Muscle layer of colon (tissue), 2 donors: ENCODE measurements around the gene ENAH.
"Not testable (repeated sequence)": the region's sequence is repeated elsewhere in the genome, so short reads cannot be mapped to it uniquely, and the experiment has no call there.

Source experiments
- H3K27ac ChIP-seq: one replicate; pipeline ENCODE4 v1.7.0; 2013; ENCODE audit warnings: low read depth, mild to moderate bottlenecking, low read length, moderate library complexity
- H3K27me3 ChIP-seq, 2 donors: one replicate each; pipeline ENCODE4 v1.7.0; 2013; ENCODE audit warnings: low read length in 2 of 2, mild to moderate bottlenecking in 2 of 2; ENCODE audit not compliant: insufficient read depth in 2 of 2, control insufficient read depth in 1 of 2
- H3K36me3 ChIP-seq: one replicate; pipeline ENCODE4 v1.7.0; 2013; ENCODE audit warnings: mild to moderate bottlenecking, low read length; ENCODE audit not compliant: insufficient read depth
- H3K4me1 ChIP-seq: one replicate; pipeline ENCODE4 v1.7.0; 2013; ENCODE audit warnings: mild to moderate bottlenecking, low read length; ENCODE audit not compliant: insufficient read depth
- H3K4me3 ChIP-seq, 2 donors: one replicate each; pipeline ENCODE4 v1.7.0; 2013; ENCODE audit warnings: low read length in 2 of 2, low read depth in 1 of 2, mild to moderate bottlenecking in 1 of 2, moderate library complexity in 1 of 2
- H3K9ac ChIP-seq: one replicate; pipeline ENCODE4 v1.7.0; 2013; ENCODE audit warnings: low read length
- H3K9me3 ChIP-seq: one replicate; pipeline ENCODE4 v1.7.0; 2013; ENCODE audit warnings: mild to moderate bottlenecking, low read length
- donor health status: abdominal sarcoma.
- donor health status: Adenocarcinoma of cecum.

The ENAH gene

DNA sequence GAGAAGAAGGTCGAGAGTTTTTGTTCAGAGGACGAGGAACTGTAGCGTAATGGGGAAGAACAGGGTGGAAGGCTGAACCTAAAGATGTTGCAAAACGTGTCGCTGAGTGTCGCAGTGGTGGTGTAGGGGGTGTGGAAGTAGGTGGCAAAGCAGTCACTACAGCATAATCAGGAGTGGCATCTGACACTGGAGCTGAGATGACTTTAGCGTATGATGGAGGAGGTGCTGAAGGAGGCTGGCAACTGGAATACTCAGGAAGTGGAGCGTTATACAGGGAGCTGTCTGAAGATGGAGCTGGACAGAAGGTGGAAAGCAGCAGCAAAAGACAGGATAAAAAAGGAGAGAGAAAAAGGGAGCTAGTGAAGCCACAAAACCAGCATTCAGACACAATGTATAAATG, 135.2 kb downstream of the ENAH start:
- no peak overlapping the region for H3K4me3 ChIP-seq
- no peak overlapping the region for H3K27ac ChIP-seq
- no peaks in the 10 kb centered on the region for H3K9me3 ChIP-seq
- no peaks in the 10 kb centered on the region for H3K4me1 ChIP-seq
- peaks cover 12% of the 10 kb centered on the region for H3K36me3 ChIP-seq
- H3K27me3 ChIP-seq: no peaks in the 10 kb centered on the region
- H3K9ac ChIP-seq: no peak overlapping the region

DNA sequence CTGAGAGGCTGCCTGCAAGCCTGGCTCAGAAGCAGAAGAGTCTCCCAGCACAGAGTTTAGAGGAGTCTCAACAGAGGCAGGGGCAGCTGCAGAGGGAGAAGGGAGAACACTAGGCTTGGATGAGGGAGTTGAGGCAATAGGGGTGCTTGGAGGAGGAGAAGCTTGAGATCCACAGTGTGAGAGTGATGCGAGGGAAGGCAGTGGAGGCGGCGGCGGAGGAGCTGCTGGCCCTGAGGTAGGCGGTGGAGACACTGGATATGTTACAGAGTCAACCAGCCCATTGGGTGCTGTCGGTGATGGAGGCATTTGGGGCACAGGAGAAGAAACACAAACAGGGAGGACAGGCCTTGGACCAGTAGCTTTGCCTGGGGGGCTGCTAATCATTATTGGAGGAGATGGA, 135.7 kb downstream of the ENAH start:
- Histone ChIP-seq H3K9ac (no peak overlapping the region), H3K36me3 (peaks cover 17% of the 10 kb centered on the region), H3K4me1 (no peaks in the 10 kb centered on the region), H3K27ac (no peak overlapping the region), H3K4me3 (no peak overlapping the region), H3K27me3 (no peaks in the 10 kb centered on the region), H3K9me3 (no peaks in the 10 kb centered on the region)

DNA sequence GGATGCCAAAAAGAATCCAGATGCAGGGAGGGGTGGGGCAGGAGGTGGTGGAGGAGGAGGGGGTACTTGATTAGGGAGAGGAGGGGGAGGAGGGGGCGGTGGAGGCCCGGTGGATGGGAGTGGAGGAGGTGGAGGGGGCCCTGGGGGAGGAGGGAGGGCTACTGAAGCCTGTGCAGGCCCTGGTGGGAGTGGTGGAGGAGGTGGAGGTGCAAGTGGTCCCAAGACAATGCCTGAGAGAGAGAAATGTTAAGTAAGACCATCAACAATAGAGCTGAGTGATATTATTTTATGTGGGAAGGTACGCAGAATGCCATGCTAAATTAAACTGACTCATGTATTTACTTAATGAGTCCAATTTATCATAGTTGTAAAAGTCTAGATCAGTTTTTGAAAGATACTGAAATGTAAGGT, 138.2 kb downstream of the ENAH start:
- Histone ChIP-seq H3K4me1 (no peaks in the 10 kb centered on the region), H3K27ac (no peak overlapping the region), H3K9me3 (no peaks in the 10 kb centered on the region), H3K9ac (no peak overlapping the region), H3K27me3 (no peaks in the 10 kb centered on the region), H3K36me3 (peaks cover 22% of the 10 kb centered on the region), H3K4me3 (no peak overlapping the region)

DNA sequence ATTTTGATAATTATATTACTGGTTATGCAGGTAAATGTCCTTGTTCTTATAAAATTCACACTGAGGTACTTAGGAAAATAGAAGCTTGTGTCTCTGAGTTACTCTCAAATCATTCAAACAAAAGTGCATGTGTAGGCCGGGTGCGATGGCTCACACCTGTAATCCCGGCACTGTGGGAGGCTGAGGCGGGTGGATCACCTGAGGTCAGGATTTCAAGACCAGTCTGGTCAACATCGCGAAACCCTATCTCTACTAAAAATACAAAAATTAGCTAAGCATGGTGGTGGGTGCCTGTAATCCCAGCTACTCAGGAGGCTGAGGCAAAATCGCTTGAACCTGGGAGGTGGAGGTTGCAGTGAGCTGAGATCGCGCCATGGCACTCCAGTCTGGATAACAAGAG, 139.3 kb downstream of the ENAH start:
- not testable (repeated sequence) for H3K9me3 ChIP-seq, H3K4me1 ChIP-seq, H3K9ac ChIP-seq, H3K4me3 ChIP-seq, H3K27ac ChIP-seq, H3K27me3 ChIP-seq
- H3K36me3 ChIP-seq: peaks cover 22% of the 10 kb centered on the region

DNA sequence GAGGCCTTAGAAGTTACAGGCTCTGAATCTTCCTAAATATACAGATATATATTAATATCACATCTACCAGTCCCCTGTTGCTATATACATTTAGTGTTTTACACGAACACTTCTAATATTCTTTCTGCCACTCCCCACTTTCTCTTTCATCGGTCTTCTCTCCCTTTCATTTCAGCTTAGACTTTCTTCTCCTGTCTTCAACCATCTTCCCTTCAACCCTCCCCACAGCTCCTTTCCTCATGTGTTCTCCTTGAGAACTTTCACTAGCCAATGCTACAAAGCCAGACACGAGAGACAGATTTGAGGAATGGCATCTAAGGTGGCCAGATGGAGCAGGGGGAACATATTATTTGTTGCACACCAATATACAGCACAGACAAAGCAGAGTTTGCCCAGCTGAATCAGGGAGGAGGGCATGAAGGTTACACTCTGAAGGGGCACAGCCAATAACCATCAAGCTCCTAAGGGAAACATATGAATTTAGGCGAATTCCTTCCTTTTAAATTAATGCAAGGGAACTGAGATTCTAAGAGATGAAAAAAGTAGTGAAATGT, 141.0 kb downstream of the ENAH start:
- no peak overlapping the region for H3K27ac ChIP-seq
- peaks cover 16% of the 10 kb centered on the region for H3K36me3 ChIP-seq
- peaks cover 9% of the 10 kb centered on the region for H3K4me1 ChIP-seq
- no peaks in the 10 kb centered on the region for H3K27me3 ChIP-seq
- H3K9me3 ChIP-seq: no peaks in the 10 kb centered on the region
- H3K4me3 ChIP-seq: no peak overlapping the region
- H3K9ac ChIP-seq: no peak overlapping the region

DNA sequence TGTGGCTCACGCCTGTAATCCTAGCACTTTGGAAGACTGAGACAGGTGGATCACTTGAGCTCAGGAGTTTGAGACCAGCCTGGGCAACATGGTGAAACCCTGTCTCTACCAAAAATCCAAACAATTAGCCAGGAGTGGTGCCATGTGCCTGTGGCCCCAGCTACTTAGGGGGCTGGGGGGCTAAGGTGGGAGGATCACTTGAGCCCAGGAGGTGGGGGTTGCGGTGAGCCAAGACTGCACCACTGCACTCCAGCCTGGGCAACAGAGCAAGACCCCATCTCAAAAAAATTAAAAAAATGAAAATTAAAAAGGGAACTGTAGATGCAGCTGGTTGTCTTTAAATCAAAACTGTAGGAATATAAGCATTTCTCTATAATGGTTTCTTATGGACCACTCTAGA, 142.2 kb downstream of the ENAH start:
- H3K36me3 ChIP-seq: peaks cover 20% of the 10 kb centered on the region
- not testable (repeated sequence) for H3K27ac ChIP-seq, H3K9ac ChIP-seq, H3K9me3 ChIP-seq, H3K27me3 ChIP-seq, H3K4me1 ChIP-seq, H3K4me3 ChIP-seq

DNA sequence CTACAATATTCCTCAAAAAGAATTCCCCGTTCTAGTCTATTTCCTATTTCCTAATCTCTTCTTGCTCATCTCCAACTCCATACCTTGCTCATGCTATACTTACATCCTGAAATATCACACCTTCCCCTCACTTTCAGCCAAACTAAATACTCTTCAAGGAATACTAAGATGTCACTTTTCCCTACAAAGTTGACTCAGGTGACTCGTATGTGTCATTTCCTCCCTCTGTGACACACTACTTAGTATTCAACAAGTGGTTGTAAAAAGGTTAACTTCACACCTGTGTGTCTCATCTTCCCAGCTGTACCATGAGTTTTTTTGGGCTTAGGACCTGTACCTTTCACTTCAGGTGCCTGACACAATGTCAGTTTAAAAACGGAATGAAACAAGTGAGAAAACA, 143.2 kb downstream of the ENAH start:
- peaks cover 20% of the 10 kb centered on the region for H3K36me3 ChIP-seq
- no peaks in the 10 kb centered on the region for H3K9me3 ChIP-seq
- no peaks in the 10 kb centered on the region for H3K27me3 ChIP-seq
- H3K27ac ChIP-seq: no peak overlapping the region
- H3K9ac ChIP-seq: no peak overlapping the region
- peaks cover 9% of the 10 kb centered on the region for H3K4me1 ChIP-seq
- no peak overlapping the region for H3K4me3 ChIP-seq

DNA sequence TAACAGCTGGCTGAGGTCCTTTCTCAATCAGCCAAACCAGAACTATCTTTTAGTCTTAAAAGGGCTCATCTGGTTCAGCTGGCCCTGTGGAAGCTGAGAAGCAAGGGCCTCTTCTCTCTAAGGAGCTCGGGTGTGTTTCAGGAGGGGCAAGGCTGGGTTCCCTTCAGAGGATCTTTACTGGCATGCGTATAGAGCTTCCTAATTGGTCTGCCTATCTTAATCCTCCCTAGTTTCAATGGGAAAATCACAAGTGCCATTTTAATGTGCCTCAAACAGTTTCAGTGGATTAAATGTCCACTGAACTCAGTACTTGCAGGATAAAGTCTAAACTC, 143.6 kb downstream of the ENAH start:
- H3K27ac ChIP-seq: no peak overlapping the region
- H3K4me1 ChIP-seq: peaks cover 9% of the 10 kb centered on the region
- no peak overlapping the region for H3K9ac ChIP-seq
- H3K36me3 ChIP-seq: peaks cover 20% of the 10 kb centered on the region
- no peaks in the 10 kb centered on the region for H3K27me3 ChIP-seq
- no peak overlapping the region for H3K4me3 ChIP-seq
- H3K9me3 ChIP-seq: no peaks in the 10 kb centered on the region

DNA sequence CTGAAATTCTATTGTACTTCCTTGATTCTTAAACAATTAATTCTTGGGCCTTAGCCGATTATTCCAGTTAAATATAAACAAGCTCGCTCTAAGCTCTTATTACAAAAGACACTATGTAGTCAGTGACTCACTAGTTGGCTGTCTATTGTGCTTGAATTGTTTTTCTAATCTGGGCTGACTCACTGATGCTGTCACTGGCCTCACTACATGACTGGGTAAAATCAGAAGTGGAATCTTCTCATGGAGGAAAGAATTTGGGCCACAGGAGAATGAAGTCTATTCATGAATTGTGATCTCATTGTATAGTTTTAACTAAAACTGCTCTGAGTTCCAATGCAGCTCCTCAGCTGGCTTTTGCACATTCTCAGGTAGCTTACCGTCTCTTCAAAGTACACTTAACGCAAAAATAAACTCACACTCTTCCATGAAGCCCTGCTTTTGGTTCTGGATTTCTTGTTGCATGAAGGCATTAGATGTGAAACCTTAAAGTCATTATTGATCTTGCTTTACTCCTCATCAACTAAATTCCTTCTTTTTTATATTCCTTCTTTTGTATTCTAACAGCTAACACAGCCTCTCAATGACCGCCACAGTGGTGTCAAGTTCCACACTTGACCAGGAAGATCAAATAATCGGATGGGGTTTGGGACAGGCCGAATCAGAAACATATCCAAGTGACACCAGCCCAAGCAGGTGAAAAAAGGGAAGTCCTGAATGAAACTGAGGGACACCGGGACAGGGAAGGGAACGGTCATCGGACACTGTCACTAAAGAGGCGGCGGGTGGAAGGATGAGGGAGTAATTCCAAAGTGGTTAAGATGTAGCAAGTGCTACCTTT, 144.2 kb downstream of the ENAH start:
- Histone ChIP-seq H3K36me3 (peaks cover 20% of the 10 kb centered on the region), H3K27ac (peak overlapping the region; percentile 7), H3K4me1 (peaks cover 9% of the 10 kb centered on the region), H3K27me3 (no peaks in the 10 kb centered on the region), H3K4me3 (no peak overlapping the region), H3K9ac (no peak overlapping the region), H3K9me3 (no peaks in the 10 kb centered on the region)

DNA sequence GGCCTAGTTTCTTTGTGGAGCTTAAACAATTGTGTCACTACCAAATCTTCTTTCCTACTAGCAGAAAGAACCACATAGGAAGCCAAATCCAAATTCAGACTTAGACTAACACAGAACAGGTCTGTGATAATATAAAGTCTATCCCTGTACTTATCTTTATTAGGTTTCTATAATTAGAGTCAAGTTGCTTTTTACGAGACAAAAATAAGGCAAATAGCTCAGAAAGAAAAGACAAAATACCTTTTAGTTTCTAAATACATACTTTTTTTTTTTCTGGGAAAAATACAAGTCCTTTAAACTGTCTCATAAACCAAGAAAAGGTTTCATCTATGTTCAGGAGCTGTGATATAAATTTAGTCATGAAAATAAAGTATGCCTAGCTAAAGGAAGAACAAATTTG, 146.2 kb downstream of the ENAH start:
- Histone ChIP-seq H3K9me3 (no peaks in the 10 kb centered on the region), H3K4me1 (peaks cover 9% of the 10 kb centered on the region), H3K36me3 (peaks cover 9% of the 10 kb centered on the region), H3K27ac (no peak overlapping the region), H3K27me3 (no peaks in the 10 kb centered on the region), H3K4me3 (no peak overlapping the region), H3K9ac (no peak overlapping the region)

DNA sequence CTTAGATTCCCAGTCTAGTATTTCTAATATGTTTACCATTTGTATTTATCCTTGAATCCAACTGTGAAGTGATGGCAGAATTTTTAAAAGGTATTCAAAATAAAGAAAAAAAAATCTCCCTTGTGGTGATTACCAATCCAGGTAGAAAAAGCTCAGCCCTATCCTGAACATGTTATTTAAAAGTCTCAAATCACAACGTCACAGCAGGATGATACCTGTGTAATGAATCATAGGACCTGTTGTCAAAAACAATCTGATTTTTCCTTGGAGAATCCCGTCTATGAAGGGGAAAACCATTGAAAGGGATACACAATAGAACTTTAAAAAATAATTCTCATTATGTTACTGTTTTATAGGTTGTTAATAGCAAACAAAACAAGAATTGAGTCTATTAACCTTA, 148.1 kb downstream of the ENAH start:
- Histone ChIP-seq H3K27ac (no peak overlapping the region), H3K4me3 (no peak overlapping the region), H3K9ac (no peak overlapping the region), H3K4me1 (peaks cover 9% of the 10 kb centered on the region), H3K27me3 (no peaks in the 10 kb centered on the region), H3K36me3 (peaks cover 9% of the 10 kb centered on the region), H3K9me3 (no peaks in the 10 kb centered on the region)

DNA sequence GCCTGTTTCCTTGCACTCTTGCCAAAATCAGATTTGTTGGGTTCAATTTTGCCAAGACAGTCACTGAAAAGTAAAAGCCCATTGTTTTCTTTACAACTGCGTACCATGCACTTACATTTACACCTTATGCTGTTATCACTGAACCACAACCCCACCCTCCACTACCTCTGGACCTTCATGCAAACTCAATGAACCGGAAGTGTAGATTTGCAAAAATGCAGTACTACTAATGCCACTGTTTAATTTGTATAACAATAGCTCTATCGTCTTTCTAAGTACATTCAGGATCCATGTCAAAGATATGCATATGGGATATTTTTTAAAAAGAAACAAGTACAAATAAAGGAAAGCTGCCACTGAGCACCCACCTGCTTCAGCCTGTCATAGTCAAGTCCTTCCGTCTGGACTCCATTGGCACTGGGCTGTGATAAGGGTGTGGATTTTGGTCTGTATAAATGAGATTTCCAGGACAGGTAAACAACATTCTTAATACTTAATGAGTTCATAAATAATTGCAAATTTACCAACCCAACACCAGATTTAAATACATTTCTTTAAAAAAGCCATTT, 152.2 kb downstream of the ENAH start:
- Histone ChIP-seq H3K27me3 (no peaks in the 10 kb centered on the region), H3K4me1 (no peaks in the 10 kb centered on the region), H3K4me3 (no peak overlapping the region), H3K27ac (no peak overlapping the region), H3K36me3 (peaks cover 3% of the 10 kb centered on the region), H3K9ac (no peak overlapping the region), H3K9me3 (no peaks in the 10 kb centered on the region)
